Measurements from ENCODE around the gene ZNF407. TPM values are rescaled to one million over a fixed set of nuclear protein-coding genes. Genes with fewer than 3 reads are reported as not detected.

Gene ZNF407
- total and polyA plus RNA-seq, 12 donors: 2.5 to 20.2 (median 8.4) TPM

DNA sequence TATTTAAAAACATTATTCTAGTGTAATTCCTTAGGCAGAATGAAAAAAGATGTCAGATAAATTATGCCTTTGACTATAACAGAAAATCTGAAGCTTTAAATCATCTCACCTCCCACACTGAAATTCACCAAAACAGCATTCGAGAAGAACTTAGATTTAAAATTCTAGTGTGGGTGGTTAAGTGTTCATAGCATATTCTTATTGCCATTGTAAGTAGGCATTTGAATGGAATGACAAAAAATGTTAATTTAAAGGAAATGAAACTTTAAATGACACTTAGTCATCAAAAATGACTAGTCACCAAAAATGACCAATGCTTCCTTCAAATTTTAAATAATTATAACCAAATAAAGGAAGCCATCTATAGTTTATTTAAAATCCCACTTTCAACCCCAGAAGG lies 7.0 kb upstream of the ZNF407 start:
- no peak overlapping the region for H3K27ac ChIP-seq
- no peak overlapping the region for H3K4me3 ChIP-seq
- no peaks in the 10 kb centered on the region for H3K36me3 ChIP-seq (replicated peaks in 1 of 2)
- 60 to 72% (median 65%) methylated on average over 1 of the region's 1 CpG for WGBS, 4 donors
- peaks cover 0 to 7% of the 10 kb centered on the region in 2 donors for H3K4me1 ChIP-seq (replicated peaks in 1 of 2)
- no peak for TF ChIP-seq POLR2A (IDR thresholded peaks at IDR 0.05)
- TF ChIP-seq, protein P1, sequence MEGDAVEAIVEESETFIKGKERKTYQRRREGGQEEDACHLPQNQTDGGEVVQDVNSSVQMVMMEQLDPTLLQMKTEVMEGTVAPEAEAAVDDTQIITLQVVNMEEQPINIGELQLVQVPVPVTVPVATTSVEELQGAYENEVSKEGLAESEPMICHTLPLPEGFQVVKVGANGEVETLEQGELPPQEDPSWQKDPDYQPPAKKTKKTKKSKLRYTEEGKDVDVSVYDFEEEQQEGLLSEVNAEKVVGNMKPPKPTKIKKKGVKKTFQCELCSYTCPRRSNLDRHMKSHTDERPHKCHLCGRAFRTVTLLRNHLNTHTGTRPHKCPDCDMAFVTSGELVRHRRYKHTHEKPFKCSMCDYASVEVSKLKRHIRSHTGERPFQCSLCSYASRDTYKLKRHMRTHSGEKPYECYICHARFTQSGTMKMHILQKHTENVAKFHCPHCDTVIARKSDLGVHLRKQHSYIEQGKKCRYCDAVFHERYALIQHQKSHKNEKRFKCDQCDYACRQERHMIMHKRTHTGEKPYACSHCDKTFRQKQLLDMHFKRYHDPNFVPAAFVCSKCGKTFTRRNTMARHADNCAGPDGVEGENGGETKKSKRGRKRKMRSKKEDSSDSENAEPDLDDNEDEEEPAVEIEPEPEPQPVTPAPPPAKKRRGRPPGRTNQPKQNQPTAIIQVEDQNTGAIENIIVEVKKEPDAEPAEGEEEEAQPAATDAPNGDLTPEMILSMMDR (IDR thresholded peaks at IDR 0.05): no peak
- DNase-seq: no peak
- peaks cover 3% of the 10 kb centered on the region for H3K27me3 ChIP-seq
- intact Hi-C loops (cut with DNase I): loop anchor here in 1 of 2 donors (10.0 kb wide), 1 partner anchor 96 kb away; the partner anchor contains the start of gene CNDP2
- no peaks in the 10 kb centered on the region for H3K9me3 ChIP-seq (replicated peaks in 1 of 3)

- DNase-seq: no peak
- intact Hi-C loops (cut with DNase I): loop anchor here in 1 of 2 donors (10.0 kb wide), 1 partner anchor 101 kb away; the partner anchor contains the start of gene CNDP2
- Histone ChIP-seq H3K27ac (no peak overlapping the region), H3K9me3 (replicated peaks in 1 of 3) (no peaks in the 10 kb centered on the region), H3K27me3 (no peaks in the 10 kb centered on the region), H3K36me3 (replicated peaks in 1 of 2) (no peaks in the 10 kb centered on the region), H3K4me1 (replicated peaks in 1 of 2) (peaks cover 16 to 30% of the 10 kb centered on the region in 2 donors), H3K4me3 (no peak overlapping the region)
- TF ChIP-seq POLR2A (IDR thresholded peaks at IDR 0.05): no peak
- TF ChIP-seq, protein P1 (IDR thresholded peaks at IDR 0.05): no peak
Observed at GRCh38 chr18:74595431-74595830, 2.2 kb upstream of the ZNF407 start.

GRCh38 chr18:74597034-74597661 lies 522 bp upstream of the ZNF407 start:
- H3K4me1 ChIP-seq (replicated peaks in 1 of 2): peaks cover 16 to 30% of the 10 kb centered on the region in 2 donors
- H3K27me3 ChIP-seq: no peaks in the 10 kb centered on the region
- intact Hi-C loops (cut with DNase I): loop anchor here in 1 of 2 donors (10.0 kb wide), 1 partner anchor 102 kb away; the partner anchor contains the start of gene CNDP2
- peak overlapping the region; percentile 83 to 96 (median 94) for H3K4me3 ChIP-seq
- no peak for TF ChIP-seq POLR2A (IDR thresholded peaks at IDR 0.05)
- TF ChIP-seq, protein P1 (IDR thresholded peaks at IDR 0.05): no peak
- H3K27ac ChIP-seq: peak overlapping the region; percentile 92 to 100 (median 98)
- H3K9me3 ChIP-seq (replicated peaks in 1 of 3): no peaks in the 10 kb centered on the region
- WGBS, 4 donors: 1 to 2% (median 2%) methylated on average over 19 to 41 of the region's 41 CpGs
- peak; percentile 56 to 80 (median 71) for DNase-seq
- no peaks in the 10 kb centered on the region for H3K36me3 ChIP-seq (replicated peaks in 1 of 2)

GRCh38 chr18:74598350-74599001 lies 806 bp downstream of the ZNF407 start:
- H3K36me3 ChIP-seq (replicated peaks in 1 of 2): no peaks in the 10 kb centered on the region
- H3K9me3 ChIP-seq (replicated peaks in 1 of 3): no peaks in the 10 kb centered on the region
- intact Hi-C loops (cut with DNase I): loop anchor here in 1 of 2 donors (10.0 kb wide), 1 partner anchor 104 kb away; the partner anchor contains the start of gene CNDP2
- peak overlapping the region in 4 of 5 donors; percentile 92 to 100 (median 98) for H3K27ac ChIP-seq
- DNase-seq: peak; percentile 46 to 72 (median 61)
- TF ChIP-seq, protein P1 (IDR thresholded peaks at IDR 0.05): peak in 1 of 6 experiments; percentile 8
- TF ChIP-seq POLR2A (IDR thresholded peaks at IDR 0.05): peak in 1 of 2 donors; percentile 27
- H3K4me1 ChIP-seq (replicated peaks in 1 of 2): peaks cover 16 to 30% of the 10 kb centered on the region in 2 donors
- peak overlapping the region; percentile 60 to 96 (median 88) for H3K4me3 ChIP-seq
- H3K27me3 ChIP-seq: no peaks in the 10 kb centered on the region
- WGBS, 4 donors: 0 to 1% (median 0%) methylated on average over 8 to 44 of the region's 44 CpGs

Data from adrenal gland (tissue), 12 donors.